ENCODE results near the gene PON3. TPM values are rescaled to one million over a fixed set of nuclear protein-coding genes. Genes with fewer than 3 reads are reported as not detected.

Gene PON3
- total and polyA plus RNA-seq, 2 of the 8 experiments (the other 6 are each of a cell fraction or from before 2014, with no cell fraction given): not detected

Small RNA genes within 50 kb of the gene (small RNA-seq; reads per million reads assigned to genes)
- not detected for gene AC004022.2 (ENCODE audit: insufficient read depth)

Other genes with a start within 250 kb of the PON3 start
- gene PON1, start 71.8 kb downstream of the PON3 start, total RNA-seq (2021; fragmentation: NEBNext Ultra II Directional; extraction: Animal tissue kit (Norgen Biotek cat#: 25700)): not detected in 2 replicates
- gene PON1, start 71.8 kb downstream of the PON3 start, polyA plus RNA-seq (2011; rRNA removed): not detected in 2 replicates
- 27.5 and 31.0 TPM in 2 replicates for gene PON2, start 38.7 kb upstream of the PON3 start, total RNA-seq (2021; fragmentation: NEBNext Ultra II Directional; extraction: Animal tissue kit (Norgen Biotek cat#: 25700))
- 12.7 and 20.6 TPM in 2 replicates for gene PON2, start 38.7 kb upstream of the PON3 start, polyA plus RNA-seq (2011; rRNA removed)
- not detected in 2 replicates for gene ASB4, start 89.6 kb upstream of the PON3 start, total RNA-seq (2021; fragmentation: NEBNext Ultra II Directional; extraction: Animal tissue kit (Norgen Biotek cat#: 25700))
- not detected in 2 replicates for gene ASB4, start 89.6 kb upstream of the PON3 start, polyA plus RNA-seq (2011; rRNA removed)
- 0.23 and 0.26 TPM in 2 replicates for gene PDK4, start 200.1 kb upstream of the PON3 start, total RNA-seq (2021; fragmentation: NEBNext Ultra II Directional; extraction: Animal tissue kit (Norgen Biotek cat#: 25700))
- gene PDK4, start 200.1 kb upstream of the PON3 start, polyA plus RNA-seq (2011; rRNA removed): not detected in 2 replicates